Left ventricle myocardium superior (tissue), 1 donor: Measurements from ENCODE around the gene FSD1L. TPM values are rescaled to one million over a fixed set of nuclear protein-coding genes. Genes with fewer than 3 reads are reported as not detected.
A peak's percentile ranks its signal among the peaks of the same experiment; 100 is the strongest.

ENCODE experiments used
- ATAC-seq: fragments of 200-7000 bp; cut with Tn5 transposase; one replicate; pipeline ENCODE4 v1.9.1; 2020; ENCODE audit warnings: mild to moderate bottlenecking, moderate library complexity
- DNase-seq: peaks from one replicate; pipeline ENCODE4 v3.0.0-alpha.2; 2020
- intact Hi-C: fragments of 100-400 bp; cut with micrococcal nuclease; formaldehyde crosslinking; loops from one replicate; pipeline ENCODE4 v1.11.0; 2022
- long read RNA-seq: library from polyadenylated mRNA; unstranded; transcript quantifications from one replicate; pipeline ENCODE4 v2.0.0, GENCODE V29; 2021
- total RNA-seq: library from RNA; stranded (reverse); fragmentation: NEBNext Ultra II Directional; extraction: Animal tissue kit (Norgen Biotek cat#: 25700); gene quantifications from one replicate; pipeline ENCODE4 v1.2.1, GENCODE V29; 2021
- donor health status: DM: no; HTN: yes; CAD: no; lungs with severe emphysema.

The FSD1L gene
- total RNA-seq: 4.8 TPM
- long read RNA-seq, partial matches to known transcripts: 0 of 5 reads
- long read RNA-seq, other reads (novel, unspliced or antisense): 4 of 5 reads

GRCh38 chr9:105447814-105448812, at the start of gene FSD1L:
TSS of gene FSD1L (plus strand) at chr9:105448034. CDS start at chr9:105448221, 187 bp downstream.
- peak; percentile 98 for ATAC-seq
- intact Hi-C loops: no loop called here
- peak; percentile 97 for DNase-seq

DNA sequence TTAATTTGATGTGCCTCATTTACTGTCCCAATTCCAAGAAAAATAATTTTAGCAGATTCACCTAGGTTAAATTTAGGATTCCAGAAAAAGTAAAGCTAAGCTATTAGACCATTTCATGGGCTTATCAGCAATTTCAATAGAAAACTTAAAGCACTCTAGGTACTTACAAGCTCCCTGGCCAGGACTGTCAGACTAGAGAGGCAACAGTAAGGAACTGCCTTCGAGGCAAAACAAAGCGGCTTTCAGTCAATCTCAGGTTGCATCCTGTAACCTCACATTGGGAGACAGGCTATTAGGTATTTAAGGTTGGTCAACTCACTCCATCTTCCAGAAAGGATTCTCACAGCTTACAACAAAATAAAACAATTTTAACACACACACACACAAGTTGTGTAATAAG, 48.7 kb upstream of the FSD1L start:
- ATAC-seq (no peak), DNase-seq (no peak)
- intact Hi-C loops: no loop called here

DNA sequence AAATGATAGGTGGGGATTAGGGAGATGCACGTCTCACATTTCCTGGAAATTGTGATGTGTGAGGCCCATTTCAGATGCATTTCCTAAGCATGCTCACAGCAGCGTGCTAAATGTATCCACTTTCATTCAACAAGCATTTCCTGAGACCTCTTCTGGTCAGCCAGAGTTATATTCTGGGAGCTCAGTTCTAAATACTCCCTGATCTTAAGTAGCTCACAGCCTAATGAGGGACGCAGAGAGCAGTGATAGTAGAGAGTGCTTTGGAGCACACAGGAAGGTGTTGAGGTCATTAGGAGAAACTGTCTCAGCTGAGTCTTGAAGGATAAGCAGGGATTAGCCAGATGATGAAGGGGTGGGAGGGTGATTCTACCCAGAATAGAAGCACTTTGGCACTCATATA, 46.2 kb upstream of the FSD1L start:
- intact Hi-C loops: no loop called here
- ATAC-seq (peak; percentile 35), DNase-seq (no peak)

DNA sequence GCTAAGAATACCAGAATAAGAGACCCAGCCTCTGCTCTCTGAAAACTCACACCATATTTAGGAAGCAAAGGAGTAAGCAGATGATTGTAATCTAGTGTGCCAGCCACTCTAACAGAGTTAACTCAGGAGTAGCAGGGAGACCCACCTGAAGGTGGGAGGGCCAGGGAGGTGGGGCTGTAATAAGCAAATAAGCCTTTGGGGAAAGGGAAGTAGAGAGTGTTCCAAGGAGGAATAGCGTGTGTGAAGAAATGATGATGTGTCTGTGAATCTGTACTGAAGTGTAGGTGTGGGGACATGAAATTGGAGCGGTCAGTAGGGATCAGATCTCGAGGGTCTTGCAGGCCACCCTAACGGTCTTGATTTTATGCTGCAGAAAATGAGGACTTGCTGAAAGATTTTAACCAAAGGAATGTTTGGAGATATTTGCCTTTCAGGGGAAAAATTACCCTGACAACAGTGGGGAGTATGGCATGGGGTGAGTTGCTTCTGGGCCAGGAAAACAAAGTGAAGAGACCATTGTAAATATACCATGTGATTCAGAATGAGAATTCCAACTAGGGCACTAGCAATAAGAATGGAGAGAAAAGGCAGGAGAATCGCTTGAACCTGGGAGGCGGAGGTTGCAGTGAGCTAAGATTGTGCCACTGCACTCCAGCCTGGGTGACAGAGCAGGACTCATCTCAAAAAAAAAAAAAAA, 44.1 kb upstream of the FSD1L start:
- ATAC-seq: no peak
- intact Hi-C loops: no loop called here
- no peak for DNase-seq

DNA sequence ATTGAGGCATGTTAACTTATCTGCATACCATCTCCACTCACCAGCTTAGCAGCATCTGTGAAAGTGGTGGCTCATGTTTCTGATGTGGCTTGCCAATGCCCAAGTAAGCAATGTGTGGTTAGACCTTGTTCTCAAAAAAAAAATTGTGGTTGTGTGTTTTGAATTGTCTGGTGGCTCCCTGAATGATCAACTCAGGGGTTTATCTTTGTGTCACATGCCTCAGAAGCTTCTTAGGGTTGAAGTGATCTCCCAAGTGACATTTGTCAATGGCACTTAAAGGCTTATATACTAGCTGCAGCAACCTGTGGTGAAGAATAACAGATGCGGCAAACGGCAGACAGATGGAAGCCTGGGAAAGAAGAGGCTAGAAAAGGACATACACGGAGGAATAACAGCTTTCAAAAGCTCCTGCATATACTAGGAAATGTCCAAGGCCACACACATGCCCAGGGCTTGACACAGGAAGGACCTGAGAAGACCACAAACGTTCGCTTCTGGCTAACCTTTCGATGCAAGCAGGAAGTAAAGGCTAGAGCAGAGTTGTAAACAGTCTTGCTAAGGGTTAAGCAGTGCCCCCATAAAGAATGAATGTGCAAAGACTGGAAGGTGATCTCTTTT, 42.2 kb upstream of the FSD1L start:
- DNase-seq: no peak
- ATAC-seq: no peak
- intact Hi-C loops: no loop called here

GRCh38 chr9:105406369-105406768, 41.5 kb upstream of the FSD1L start:
- no peak for ATAC-seq
- intact Hi-C loops: no loop called here

GRCh38 chr9:105413525-105413924, 34.3 kb upstream of the FSD1L start:
- DNase-seq (no peak), ATAC-seq (peak; percentile 51)
- intact Hi-C loops: loop anchor here (10.0 kb wide), 2 partner anchors 249 to 549 kb away; no protein-coding TSS in a partner anchor

More at GRCh38 chr9:105406369-105406768, 41.5 kb upstream of the FSD1L start:
- DNase-seq: no peak

DNA sequence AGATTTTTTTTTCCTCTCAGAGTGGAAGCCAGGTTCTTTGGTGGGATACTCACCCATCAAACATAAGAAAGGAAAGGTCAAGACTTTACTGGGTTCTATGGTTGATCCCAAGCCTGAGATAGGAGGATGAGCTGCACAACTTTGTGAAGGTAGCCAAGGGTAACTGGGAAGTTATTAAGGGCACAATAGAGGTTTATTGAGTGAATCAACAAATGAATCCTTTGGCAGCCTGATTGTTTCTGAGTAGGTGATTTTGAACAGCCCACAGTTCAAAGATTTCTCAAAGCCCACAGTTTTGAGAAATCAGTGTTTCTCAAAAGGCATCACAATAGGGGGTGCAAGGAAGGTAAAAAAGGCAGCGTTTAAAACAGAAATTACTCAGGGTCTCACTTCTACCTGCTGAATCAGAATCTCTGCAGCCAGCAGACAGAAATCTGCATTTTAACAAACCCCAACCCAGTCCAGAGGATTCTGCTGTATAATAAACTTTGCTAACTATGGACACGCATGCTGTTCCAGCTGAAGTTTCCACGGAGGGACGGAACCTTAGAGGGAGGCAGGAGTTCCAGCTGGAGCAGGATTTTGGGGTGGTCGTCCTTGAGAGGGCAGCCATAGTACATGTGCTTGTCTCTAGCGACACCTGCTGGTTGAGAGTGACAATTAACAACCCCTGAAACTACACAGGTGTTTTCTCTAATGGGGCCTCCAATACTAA, 32.7 kb upstream of the FSD1L start:
- intact Hi-C loops: loop anchor here (10.0 kb wide), 2 partner anchors 250 to 550 kb away; no protein-coding TSS in a partner anchor
- peak; percentile 74 for ATAC-seq
- no peak for DNase-seq

- ATAC-seq (no peak), DNase-seq (no peak)
- intact Hi-C loops: loop anchor here (10.0 kb wide), 2 partner anchors 251 to 551 kb away; no protein-coding TSS in a partner anchor
Observed at GRCh38 chr9:105415662-105415980, 32.2 kb upstream of the FSD1L start.

- ATAC-seq (no peak), DNase-seq (no peak)
- intact Hi-C loops: loop anchor here (10.0 kb wide), 2 partner anchors 252 to 552 kb away; no protein-coding TSS in a partner anchor
Observed at GRCh38 chr9:105416840-105417239, 31.0 kb upstream of the FSD1L start.

GRCh38 chr9:105418588-105419500, 29.0 kb upstream of the FSD1L start:
- DNase-seq: no peak
- intact Hi-C loops: loop anchor here (10.0 kb wide), 2 partner anchors 254 to 554 kb away; no protein-coding TSS in a partner anchor
- ATAC-seq: no peak

- DNase-seq (no peak), ATAC-seq (no peak)
- intact Hi-C loops: loop anchor here (10.0 kb wide), 3 partner anchors 55 to 555 kb away; no protein-coding TSS in a partner anchor
Observed at GRCh38 chr9:105419816-105420597, 27.8 kb upstream of the FSD1L start.

DNA sequence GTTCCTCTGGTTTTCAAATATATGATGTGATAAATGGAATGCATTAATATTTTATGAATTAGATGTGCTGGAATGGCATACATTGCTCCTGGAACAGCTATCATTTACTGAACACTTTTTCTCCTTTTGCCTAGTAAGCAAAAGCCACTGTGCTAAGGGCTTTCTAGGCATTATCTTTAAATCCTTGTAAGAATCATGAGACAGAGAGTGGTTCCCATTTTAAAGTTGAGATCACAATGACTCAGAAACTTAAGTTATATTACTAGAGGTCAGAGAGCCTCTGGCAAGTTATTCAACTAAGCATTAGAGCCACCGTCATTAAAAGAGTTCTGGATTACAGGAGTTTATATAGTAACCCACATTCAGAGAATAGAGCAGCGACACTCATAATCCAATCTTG, 26.7 kb upstream of the FSD1L start:
- ATAC-seq: no peak
- intact Hi-C loops: loop anchor here (10.0 kb wide), 1 partner anchor 54 kb away; no protein-coding TSS in a partner anchor

GRCh38 chr9:105421864-105422263, 26.0 kb upstream of the FSD1L start:
- ATAC-seq: no peak
- intact Hi-C loops: loop anchor here (10.0 kb wide), 1 partner anchor 53 kb away; no protein-coding TSS in a partner anchor
- no peak for DNase-seq

More for the DNA sequence above, 26.7 kb upstream of the FSD1L start:
- DNase-seq: no peak

DNA sequence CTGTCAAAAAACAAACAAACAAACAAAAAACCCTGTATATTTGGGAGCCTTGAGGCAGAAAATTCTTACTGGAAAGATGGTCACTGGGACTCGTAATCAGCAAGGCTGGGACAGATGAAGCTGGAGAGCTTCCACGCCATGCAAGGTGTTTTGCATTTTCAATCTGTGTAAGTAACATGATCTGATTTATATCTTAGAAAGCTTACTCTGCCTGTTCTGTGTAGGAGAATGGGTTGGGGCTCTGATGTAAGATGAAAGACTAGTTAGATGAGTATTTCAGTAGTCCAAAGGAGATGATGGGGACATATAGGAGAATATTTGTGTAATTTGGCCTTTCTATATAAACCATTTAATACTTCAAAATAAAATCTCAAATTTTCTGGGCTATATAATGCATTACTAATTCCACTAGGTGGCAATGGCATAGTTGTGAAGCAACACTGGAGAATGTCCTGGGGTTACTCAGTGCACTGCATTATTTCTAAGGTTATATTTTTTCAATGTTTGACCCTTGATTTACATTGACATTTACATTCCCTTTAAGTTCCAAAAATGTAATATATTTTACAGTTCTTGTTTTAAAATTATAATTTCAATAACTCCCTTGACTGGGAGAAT, 21.9 kb upstream of the FSD1L start:
- ATAC-seq (peak; percentile 60), DNase-seq (no peak)
- intact Hi-C loops: loop anchor here (10.0 kb wide), 1 partner anchor 49 kb away; no protein-coding TSS in a partner anchor

GRCh38 chr9:105426657-105427056, 21.2 kb upstream of the FSD1L start:
- intact Hi-C loops: loop anchor here (10.0 kb wide), 1 partner anchor 48 kb away; no protein-coding TSS in a partner anchor

More at GRCh38 chr9:105426657-105427056, 21.2 kb upstream of the FSD1L start:
- no peak for ATAC-seq
- no peak for DNase-seq
